Keratinocyte (primary cell): ENCODE measurements around the gene KASH5. TPM values are rescaled to one million over a fixed set of nuclear protein-coding genes. Genes with fewer than 3 reads are reported as not detected.
A peak's percentile ranks its signal among the peaks of the same experiment; 100 is the strongest.

Source experiments
- DNase-seq: peaks from one replicate; pipeline ENCODE4 v3.0.0-alpha.2; 2011; ENCODE audit warnings: low read depth, missing footprints, low spot score
- FAIRE-seq: peaks from 2 replicates; lab custom pipeline; 2011; peaks lifted over from hg19 to GRCh38; lab: Jason Lieb, UNC
- H2AFZ ChIP-seq: 2 replicates; pipeline ENCODE4 v1.6.0; 2012; ENCODE audit warnings: low read length, control low read depth, inconsistent platforms; ENCODE audit not compliant: control insufficient read depth
- H3K27ac ChIP-seq: 2 replicates; pipeline ENCODE4 v1.5.1; 2011; ENCODE audit warnings: low read length; ENCODE audit not compliant: control insufficient read depth, insufficient read depth
- H3K27me3 ChIP-seq: 3 replicates; pipeline ENCODE4 v1.6.0; 2011; ENCODE audit warnings: low read length; ENCODE audit not compliant: control insufficient read depth, insufficient read depth; ENCODE audit errors: extremely low read depth
- H3K36me3 ChIP-seq, 2 experiments: 2 replicates in 1 of 2; 3 replicates in 1 of 2; pipeline ENCODE4 v1.5.1; 2011; ENCODE audit warnings: low read length in 2 of 2, mild to moderate bottlenecking in 1 of 2; ENCODE audit not compliant: control insufficient read depth in 2 of 2, insufficient read depth in 2 of 2; ENCODE audit errors: extremely low read depth in 1 of 2
- H3K4me1 ChIP-seq: 3 replicates; pipeline ENCODE4 v1.5.1; 2011; ENCODE audit warnings: low read length; ENCODE audit not compliant: control insufficient read depth, insufficient read depth; ENCODE audit errors: extremely low read depth
- H3K4me2 ChIP-seq: 3 replicates; pipeline ENCODE4 v1.6.0; 2011; ENCODE audit warnings: low read depth, low read length; ENCODE audit not compliant: control insufficient read depth, insufficient read depth; ENCODE audit errors: extremely low read depth
- H3K4me3 ChIP-seq, 3 experiments: fragments of 200-600 bp in 1 of 3; sonication (generic) in 1 of 3; 2 replicates in 2 of 3; 3 replicates in 1 of 3; pipeline ENCODE4 v1.5.1; 2011 to 2016; ENCODE audit warnings: low read length in 3 of 3, mild to moderate bottlenecking in 3 of 3, control low read depth in 2 of 3, inconsistent platforms in 1 of 3, low read depth in 1 of 3, mixed read lengths in 1 of 3, mixed run types in 1 of 3, moderate library complexity in 1 of 3; ENCODE audit not compliant: control insufficient read depth in 2 of 3, insufficient read depth in 2 of 3; ENCODE audit errors: extremely low read depth in 1 of 3
- H3K79me2 ChIP-seq: 2 replicates; pipeline ENCODE4 v1.6.0; 2012; ENCODE audit warnings: low read length; ENCODE audit not compliant: control insufficient read depth, insufficient read depth
- H3K9ac ChIP-seq: 3 replicates; pipeline ENCODE4 v1.6.0; 2011; ENCODE audit warnings: low read length; ENCODE audit not compliant: control insufficient read depth, insufficient read depth; ENCODE audit errors: extremely low read depth
- H3K9me1 ChIP-seq: 3 replicates; pipeline ENCODE4 v1.6.0; 2011; ENCODE audit warnings: low read length; ENCODE audit not compliant: control insufficient read depth, insufficient read depth; ENCODE audit errors: extremely low read depth
- H3K9me3 ChIP-seq: 2 replicates; pipeline ENCODE4 v1.5.1; 2012; ENCODE audit warnings: low read depth, low read length; ENCODE audit not compliant: control insufficient read depth
- H4K20me1 ChIP-seq: 3 replicates; pipeline ENCODE4 v1.6.0; 2011; ENCODE audit warnings: low read length; ENCODE audit not compliant: control insufficient read depth, insufficient read depth; ENCODE audit errors: extremely low read depth
- EZH2 ChIP-seq: IDR thresholded peaks from one replicate; pipeline ENCODE4 v1.6.1; 2012; ENCODE audit warnings: inconsistent platforms, mild to moderate bottlenecking, low read length, moderate library complexity
- dilution Hi-C: fragments of 300-500 bp; cut with MboI; formaldehyde crosslinking; loops from one replicate; pipeline ENCODE4 v1.7.0; 2020; ENCODE audit warnings: low sequenced_read_pairs; ENCODE audit not compliant: extremely low pct_ligation_motif_present
- polyA plus RNA-seq, 5 experiments: library from polyadenylated mRNA; depleted of rRNA in 3 of 5; stranded (reverse) in 3 of 5; stranded (forward) in 1 of 5; unstranded in 1 of 5; fragments of >200 nt; gene quantifications; 1 replicate in 1 of 5; 2 replicates in 3 of 5; 3 replicates in 1 of 5; pipeline versions ENCODE4 v1.2.1 to v1.2.3, GENCODE V29; 2011 to 2012; ENCODE audit warnings: missing spikeins in 2 of 5, low read depth in 1 of 5, low replicate concordance in 1 of 5
- TF ChIP-seq, protein P1 (sequence below), 3 experiments: IDR thresholded peaks in 1 of 3; conservative IDR thresholded peaks in 1 of 3; optimal IDR thresholded peaks in 1 of 3; 2 replicates in 2 of 3; 3 replicates in 1 of 3; pipeline versions ENCODE3 to v1.5.1; 2011; ENCODE audit warnings: low read length in 3 of 3, mild to moderate bottlenecking in 3 of 3, moderate library complexity in 2 of 3, control low read depth in 1 of 3, inconsistent platforms in 1 of 3; ENCODE audit not compliant: insufficient read depth in 2 of 3; ENCODE audit errors: extremely low read depth in 1 of 3

The KASH5 gene
- polyA plus RNA-seq, 1 donor (not counting 4 experiments of a cell fraction or from before 2014, with no cell fraction given): not detected

DNA sequence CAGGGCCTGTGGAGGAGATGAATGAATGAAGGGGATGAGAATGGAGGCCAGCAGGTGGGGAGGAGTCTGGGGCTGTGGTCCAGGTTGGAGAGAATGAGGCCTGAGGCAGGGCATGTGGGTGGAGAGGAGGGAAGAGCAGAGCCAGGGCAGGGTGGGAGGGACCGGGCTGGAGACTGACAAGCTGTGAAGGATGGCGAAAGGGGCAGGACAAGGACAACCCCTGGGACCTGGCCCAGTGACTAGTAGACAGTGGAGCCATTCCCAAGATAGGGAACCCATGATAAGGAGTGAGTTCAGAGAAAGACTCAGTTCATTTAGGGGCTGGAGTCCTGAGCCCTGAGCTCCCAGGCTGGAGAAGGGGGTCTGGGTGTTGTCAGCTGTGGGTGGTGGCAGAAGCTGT, 32.2 kb downstream of the KASH5 start:
- H3K36me3 ChIP-seq: no peaks in the 10 kb centered on the region
- no peaks in the 10 kb centered on the region for H3K9me1 ChIP-seq
- no peak overlapping the region for H3K4me3 ChIP-seq
- no peak overlapping the region for H3K9ac ChIP-seq
- no peak overlapping the region for H3K27ac ChIP-seq
- dilution Hi-C loops: no loop called here
- H4K20me1 ChIP-seq: no peaks in the 10 kb centered on the region
- H3K4me1 ChIP-seq: no peaks in the 10 kb centered on the region
- no peak for TF ChIP-seq EZH2
- TF ChIP-seq, protein P1, sequence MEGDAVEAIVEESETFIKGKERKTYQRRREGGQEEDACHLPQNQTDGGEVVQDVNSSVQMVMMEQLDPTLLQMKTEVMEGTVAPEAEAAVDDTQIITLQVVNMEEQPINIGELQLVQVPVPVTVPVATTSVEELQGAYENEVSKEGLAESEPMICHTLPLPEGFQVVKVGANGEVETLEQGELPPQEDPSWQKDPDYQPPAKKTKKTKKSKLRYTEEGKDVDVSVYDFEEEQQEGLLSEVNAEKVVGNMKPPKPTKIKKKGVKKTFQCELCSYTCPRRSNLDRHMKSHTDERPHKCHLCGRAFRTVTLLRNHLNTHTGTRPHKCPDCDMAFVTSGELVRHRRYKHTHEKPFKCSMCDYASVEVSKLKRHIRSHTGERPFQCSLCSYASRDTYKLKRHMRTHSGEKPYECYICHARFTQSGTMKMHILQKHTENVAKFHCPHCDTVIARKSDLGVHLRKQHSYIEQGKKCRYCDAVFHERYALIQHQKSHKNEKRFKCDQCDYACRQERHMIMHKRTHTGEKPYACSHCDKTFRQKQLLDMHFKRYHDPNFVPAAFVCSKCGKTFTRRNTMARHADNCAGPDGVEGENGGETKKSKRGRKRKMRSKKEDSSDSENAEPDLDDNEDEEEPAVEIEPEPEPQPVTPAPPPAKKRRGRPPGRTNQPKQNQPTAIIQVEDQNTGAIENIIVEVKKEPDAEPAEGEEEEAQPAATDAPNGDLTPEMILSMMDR (optimal IDR thresholded peaks at IDR 0.05 in 1 of 3, IDR thresholded peaks at IDR 0.05 in 1 of 3, conservative IDR thresholded peaks at IDR 0.05 in 1 of 3; ENCODE audit: extremely low read depth in 1 of 3, insufficient read depth in 2 of 3, low read length in 3 of 3): no peak
- H3K27me3 ChIP-seq: peaks cover 67% of the 10 kb centered on the region
- H2AFZ ChIP-seq: no peak overlapping the region
- H3K9me3 ChIP-seq: no peaks in the 10 kb centered on the region
- H3K79me2 ChIP-seq: no peaks in the 10 kb centered on the region
- no peak overlapping the region for H3K4me2 ChIP-seq
- FAIRE-seq: no peak
- no peak for DNase-seq

GRCh38 chr19:49421039-49421877, 33.2 kb downstream of the KASH5 start:
- H3K4me1 ChIP-seq: no peaks in the 10 kb centered on the region
- no peak overlapping the region for H2AFZ ChIP-seq
- peak overlapping the region in 1 of 3 experiments; percentile 39 for H3K4me3 ChIP-seq
- H3K27ac ChIP-seq: no peak overlapping the region
- H3K9me3 ChIP-seq: no peaks in the 10 kb centered on the region
- peak overlapping the region; percentile 7 for H3K4me2 ChIP-seq
- no peak overlapping the region for H3K9ac ChIP-seq
- FAIRE-seq (no peak), DNase-seq (no peak)
- dilution Hi-C loops: no loop called here
- TF ChIP-seq, protein P1 (optimal IDR thresholded peaks at IDR 0.05 in 1 of 3, IDR thresholded peaks at IDR 0.05 in 1 of 3, conservative IDR thresholded peaks at IDR 0.05 in 1 of 3; ENCODE audit: extremely low read depth in 1 of 3, insufficient read depth in 2 of 3, low read length in 3 of 3): no peak
- no peak for TF ChIP-seq EZH2
- H4K20me1 ChIP-seq: no peaks in the 10 kb centered on the region
- no peaks in the 10 kb centered on the region for H3K79me2 ChIP-seq
- H3K27me3 ChIP-seq: peaks cover 77% of the 10 kb centered on the region
- no peaks in the 10 kb centered on the region for H3K36me3 ChIP-seq
- no peaks in the 10 kb centered on the region for H3K9me1 ChIP-seq
